ENCODE results near the gene ARHGEF4. TPM values are rescaled to one million over a fixed set of nuclear protein-coding genes. Genes with fewer than 3 reads are reported as not detected.
"Not testable (repeated sequence)": the region's sequence is repeated elsewhere in the genome, so short reads cannot be mapped to it uniquely, and the experiment has no call there.

Gene ARHGEF4
- total RNA-seq, 2 experiments from 2014 or later: 0.30 to 0.41 TPM

DNA sequence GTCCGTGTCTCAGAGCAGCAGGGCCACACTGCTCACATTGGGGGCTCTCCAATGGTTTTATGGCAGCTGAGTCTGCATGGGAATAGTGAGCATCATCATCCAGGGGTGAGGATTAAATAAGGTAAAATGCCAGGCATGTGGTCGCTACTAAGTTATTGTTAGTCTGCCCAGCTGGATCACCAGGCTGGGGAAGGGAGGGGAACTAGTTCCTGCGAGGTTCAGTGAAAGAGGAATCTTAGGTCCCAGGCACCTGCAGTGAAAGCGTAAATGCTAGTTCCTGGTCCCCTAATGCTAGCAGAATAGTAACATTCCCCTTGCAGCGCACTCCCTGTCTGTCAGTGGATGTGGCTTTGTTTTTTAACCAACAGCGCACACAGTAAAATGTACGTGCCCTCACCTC lies 60.1 kb downstream of the ARHGEF4 start:
- H3K4me1 Mint-ChIP-seq: no peaks in the 10 kb centered on the region
- DNase-seq (no peak), ATAC-seq (no peak)
- H3K27ac Mint-ChIP-seq: no peak overlapping the region
- CTCF ChIA-PET: no interaction called here
- no peaks in the 10 kb centered on the region for H3K36me3 Mint-ChIP-seq
- H3K4me3 Mint-ChIP-seq: no peak overlapping the region
- peaks cover 6% of the 10 kb centered on the region for H3K27me3 Mint-ChIP-seq
- no peaks in the 10 kb centered on the region for H3K9me3 Mint-ChIP-seq (ENCODE audit: low read depth)

DNA sequence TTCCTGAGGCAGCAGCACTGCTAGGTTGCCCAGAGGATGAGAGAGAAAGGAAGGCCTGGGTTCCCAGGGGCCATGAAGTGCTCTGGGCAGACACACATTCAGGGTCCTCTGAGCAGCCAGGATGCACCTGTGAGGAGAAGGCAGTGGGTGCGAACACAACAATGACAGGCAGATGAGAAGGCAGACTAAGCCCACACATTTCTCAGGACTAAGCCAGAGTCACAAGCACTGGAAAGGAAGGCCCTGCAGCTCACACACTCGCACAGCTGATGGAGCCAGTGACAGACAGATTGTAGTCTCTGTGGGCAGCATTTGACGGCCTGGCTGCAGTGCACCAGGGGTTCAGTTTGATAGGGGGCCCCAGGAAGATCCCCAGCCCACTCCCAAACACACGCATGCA lies 61.8 kb downstream of the ARHGEF4 start:
- no peaks in the 10 kb centered on the region for H3K36me3 Mint-ChIP-seq
- H3K27me3 Mint-ChIP-seq: peaks cover 11% of the 10 kb centered on the region
- CTCF ChIA-PET: no interaction called here
- ATAC-seq (no peak), DNase-seq (no peak)
- H3K4me3 Mint-ChIP-seq: no peak overlapping the region
- no peak overlapping the region for H3K27ac Mint-ChIP-seq
- H3K9me3 Mint-ChIP-seq (ENCODE audit: low read depth): no peaks in the 10 kb centered on the region
- H3K4me1 Mint-ChIP-seq: no peaks in the 10 kb centered on the region

DNA sequence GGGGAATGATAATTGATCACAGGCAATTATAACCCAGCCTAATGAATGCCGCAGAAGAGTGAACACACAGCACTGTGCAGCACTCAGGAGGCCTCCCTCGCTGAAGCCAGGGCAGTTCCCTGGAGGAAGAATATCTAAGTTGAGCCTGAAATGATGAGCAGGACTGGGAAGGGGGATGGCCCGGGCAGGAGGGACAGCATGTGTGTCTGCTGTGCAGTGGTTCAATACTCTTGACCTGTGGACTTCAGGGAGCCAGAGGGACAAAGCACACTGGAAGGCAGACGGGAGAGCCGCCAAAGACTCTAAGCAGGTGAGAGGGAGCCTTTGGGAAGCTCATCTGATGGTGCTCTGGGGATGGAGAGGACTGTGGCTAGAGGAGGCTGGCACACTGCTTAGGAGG lies 62.6 kb downstream of the ARHGEF4 start:
- no peak for ATAC-seq
- H3K27me3 Mint-ChIP-seq: peaks cover 11% of the 10 kb centered on the region
- no peaks in the 10 kb centered on the region for H3K36me3 Mint-ChIP-seq
- CTCF ChIA-PET: no interaction called here
- no peak overlapping the region for H3K27ac Mint-ChIP-seq
- DNase-seq: no peak
- H3K4me3 Mint-ChIP-seq: no peak overlapping the region
- H3K9me3 Mint-ChIP-seq (ENCODE audit: low read depth): no peaks in the 10 kb centered on the region
- no peaks in the 10 kb centered on the region for H3K4me1 Mint-ChIP-seq

DNA sequence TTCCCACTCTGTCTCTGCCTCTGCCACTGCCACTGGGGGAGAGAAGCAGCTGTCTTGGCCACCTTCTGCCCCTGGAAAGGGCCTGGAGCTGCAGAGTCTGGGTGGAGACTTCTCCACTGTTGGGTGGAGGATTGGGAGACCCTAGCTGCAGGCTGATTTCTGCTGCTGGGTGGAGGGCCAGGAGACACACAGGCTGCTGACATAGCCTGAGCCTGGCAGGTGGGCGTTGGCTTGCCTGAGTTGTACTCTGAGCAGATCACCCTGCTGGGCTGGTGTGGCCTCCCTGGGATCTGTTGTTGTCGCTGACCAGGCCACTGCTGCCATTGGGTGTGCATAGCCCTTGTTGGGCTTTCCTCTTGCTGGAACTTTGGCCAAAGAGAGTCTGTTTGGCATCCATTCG lies 64.3 kb downstream of the ARHGEF4 start:
- Mint-ChIP-seq H3K9me3 (ENCODE audit: low read depth) (no peaks in the 10 kb centered on the region), H3K27me3 (peaks cover 7% of the 10 kb centered on the region), H3K27ac (no peak overlapping the region), H3K4me3 (no peak overlapping the region), H3K4me1 (no peaks in the 10 kb centered on the region), H3K36me3 (no peaks in the 10 kb centered on the region)
- DNase-seq: no peak
- CTCF ChIA-PET: no interaction called here
- no peak for ATAC-seq

DNA sequence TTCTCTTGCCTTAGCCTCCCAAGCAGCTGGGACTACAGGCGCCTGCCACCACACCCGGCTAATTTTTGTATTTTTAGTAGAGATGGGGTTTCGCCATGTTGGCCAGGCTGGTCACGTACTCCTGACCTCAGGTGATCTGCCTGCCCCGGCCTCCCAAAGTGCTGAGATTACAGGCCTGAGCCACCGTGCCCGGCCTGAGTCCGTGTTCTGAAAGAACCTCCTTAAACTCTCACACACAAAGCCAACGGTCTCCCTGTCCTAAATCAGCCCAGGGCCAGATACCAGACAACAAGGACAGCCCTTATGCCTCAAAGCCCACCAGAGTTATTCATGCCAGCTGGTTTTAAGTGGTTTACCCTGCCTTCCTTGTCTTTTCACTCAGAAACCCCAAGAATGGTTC lies 64.9 kb downstream of the ARHGEF4 start:
- H3K27me3 Mint-ChIP-seq; H3K36me3 Mint-ChIP-seq; H3K27ac Mint-ChIP-seq; CTCF ChIA-PET; H3K9me3 Mint-ChIP-seq (ENCODE audit: low read depth); H3K4me1 Mint-ChIP-seq; H3K4me3 Mint-ChIP-seq; ATAC-seq; DNase-seq: not testable (repeated sequence)

DNA sequence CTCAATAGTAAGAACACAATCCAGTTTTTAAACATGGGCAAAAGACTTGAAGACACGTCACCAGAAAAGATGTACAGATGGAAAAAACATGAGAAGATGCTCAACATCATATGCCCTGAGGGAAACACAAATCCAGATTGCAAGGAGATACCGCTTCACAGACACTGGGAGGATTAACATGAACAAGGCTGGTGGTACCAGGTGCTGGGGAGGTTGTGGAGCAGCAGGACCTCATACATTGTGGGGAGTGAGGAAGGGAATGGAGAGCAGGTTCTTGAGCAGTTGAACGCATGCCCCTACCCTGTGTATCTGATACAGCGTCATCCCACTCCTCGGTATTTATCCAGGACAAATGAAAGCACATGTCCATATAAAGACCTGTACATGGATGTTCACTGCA lies 72.1 kb downstream of the ARHGEF4 start:
- Mint-ChIP-seq H3K4me3 (no peak overlapping the region), H3K27me3 (peaks cover 12% of the 10 kb centered on the region), H3K4me1 (no peaks in the 10 kb centered on the region), H3K36me3 (no peaks in the 10 kb centered on the region), H3K27ac (no peak overlapping the region), H3K9me3 (ENCODE audit: low read depth) (no peaks in the 10 kb centered on the region)
- DNase-seq (no peak), ATAC-seq (no peak)
- CTCF ChIA-PET: no interaction called here

DNA sequence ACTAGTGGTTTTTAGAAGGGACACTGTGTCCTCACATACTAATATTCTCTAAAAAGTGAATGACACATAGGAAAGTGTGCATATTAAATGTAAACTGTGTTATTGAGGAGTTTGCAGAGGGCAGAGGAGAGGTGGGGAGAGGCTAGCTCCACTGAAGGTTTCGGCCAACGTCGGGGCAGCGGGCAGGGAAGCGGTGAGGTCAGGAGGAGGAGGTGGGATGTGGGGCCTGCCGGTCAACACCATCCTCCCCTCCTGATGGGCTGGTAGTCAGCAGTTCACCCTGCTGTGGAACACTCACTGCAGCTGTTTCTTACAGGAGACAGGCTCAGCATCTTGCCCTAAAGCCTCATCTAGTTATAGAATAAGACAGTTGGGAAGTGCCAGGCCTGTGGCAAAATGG lies 74.2 kb downstream of the ARHGEF4 start:
- H3K4me3 Mint-ChIP-seq: no peak overlapping the region
- ATAC-seq (no peak), DNase-seq (no peak)
- no peaks in the 10 kb centered on the region for H3K4me1 Mint-ChIP-seq
- CTCF ChIA-PET: no interaction called here
- no peaks in the 10 kb centered on the region for H3K36me3 Mint-ChIP-seq
- H3K27me3 Mint-ChIP-seq: peaks cover 20% of the 10 kb centered on the region
- no peaks in the 10 kb centered on the region for H3K9me3 Mint-ChIP-seq (ENCODE audit: low read depth)
- no peak overlapping the region for H3K27ac Mint-ChIP-seq

DNA sequence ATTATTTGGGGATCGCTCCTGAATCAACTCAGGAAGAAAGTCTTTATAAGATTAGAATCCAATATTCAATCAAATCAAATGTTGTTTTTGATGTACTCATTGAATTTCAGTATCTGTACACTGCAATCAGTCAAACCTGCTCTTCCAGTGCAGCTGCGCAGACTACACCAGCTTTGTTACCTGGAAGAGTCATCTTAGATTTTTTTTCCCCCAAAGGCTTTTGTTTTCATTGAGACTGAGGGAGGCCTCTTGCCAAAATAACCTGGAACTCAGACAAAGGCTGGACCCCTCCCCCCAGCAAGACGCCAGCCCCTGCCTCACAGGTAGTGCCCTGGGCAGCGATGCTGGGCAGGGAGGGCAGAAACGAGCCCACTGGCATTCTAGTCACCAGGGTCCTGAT lies 74.8 kb downstream of the ARHGEF4 start:
- Mint-ChIP-seq H3K4me3 (no peak overlapping the region), H3K4me1 (no peaks in the 10 kb centered on the region), H3K27ac (no peak overlapping the region), H3K27me3 (peaks cover 19% of the 10 kb centered on the region), H3K9me3 (ENCODE audit: low read depth) (no peaks in the 10 kb centered on the region), H3K36me3 (no peaks in the 10 kb centered on the region)
- DNase-seq (no peak), ATAC-seq (no peak)
- CTCF ChIA-PET: no interaction called here

DNA sequence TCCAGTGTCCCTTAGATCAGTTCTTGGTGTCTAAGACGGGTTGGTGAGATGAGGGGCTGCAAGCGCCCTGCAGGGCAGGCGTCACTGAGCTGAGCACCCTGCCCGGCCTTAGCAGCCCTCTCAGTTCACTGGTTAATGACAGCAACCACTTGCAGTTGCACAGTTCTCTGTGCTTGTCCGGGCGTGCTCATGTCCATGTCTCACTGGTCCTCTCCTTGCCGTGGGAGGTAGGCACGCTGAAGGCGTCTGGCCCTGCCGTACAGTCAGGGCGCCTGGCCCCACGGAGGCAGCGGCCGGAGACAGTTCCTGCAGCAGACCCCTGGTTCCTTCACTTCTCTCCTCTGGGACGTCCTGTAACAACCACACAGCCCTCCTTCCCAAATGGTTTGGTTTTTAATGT lies 75.3 kb downstream of the ARHGEF4 start:
- H3K36me3 Mint-ChIP-seq: no peaks in the 10 kb centered on the region
- no peaks in the 10 kb centered on the region for H3K9me3 Mint-ChIP-seq (ENCODE audit: low read depth)
- no peak overlapping the region for H3K4me3 Mint-ChIP-seq
- H3K27me3 Mint-ChIP-seq: peaks cover 24% of the 10 kb centered on the region
- CTCF ChIA-PET: no interaction called here
- H3K4me1 Mint-ChIP-seq: no peaks in the 10 kb centered on the region
- no peak for ATAC-seq
- no peak for DNase-seq
- H3K27ac Mint-ChIP-seq: no peak overlapping the region

DNA sequence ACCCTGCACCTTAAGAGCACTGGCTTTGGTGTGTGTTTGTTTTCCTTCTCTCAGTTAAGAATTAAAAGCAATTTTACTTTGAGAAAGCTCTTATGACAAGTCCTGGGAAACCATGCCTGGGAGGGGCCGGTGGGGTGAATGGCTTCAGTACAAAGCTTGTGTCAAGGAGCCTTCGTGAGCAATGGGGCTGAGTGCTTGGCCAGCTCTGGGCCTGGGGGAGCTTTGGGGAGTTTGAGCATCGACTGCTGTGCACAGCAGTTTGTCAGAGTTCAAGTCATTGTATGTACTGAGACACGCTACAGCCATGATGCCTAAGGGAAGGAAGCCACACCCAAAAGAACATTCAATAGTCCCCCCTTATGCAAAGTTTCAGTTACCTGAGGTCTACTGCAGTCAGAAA lies 75.8 kb downstream of the ARHGEF4 start:
- CTCF ChIA-PET: no interaction called here
- no peak for ATAC-seq
- H3K9me3 Mint-ChIP-seq (ENCODE audit: low read depth): no peaks in the 10 kb centered on the region
- H3K36me3 Mint-ChIP-seq: no peaks in the 10 kb centered on the region
- peaks cover 28% of the 10 kb centered on the region for H3K27me3 Mint-ChIP-seq
- DNase-seq: no peak
- H3K4me3 Mint-ChIP-seq: no peak overlapping the region
- no peaks in the 10 kb centered on the region for H3K4me1 Mint-ChIP-seq
- no peak overlapping the region for H3K27ac Mint-ChIP-seq

DNA sequence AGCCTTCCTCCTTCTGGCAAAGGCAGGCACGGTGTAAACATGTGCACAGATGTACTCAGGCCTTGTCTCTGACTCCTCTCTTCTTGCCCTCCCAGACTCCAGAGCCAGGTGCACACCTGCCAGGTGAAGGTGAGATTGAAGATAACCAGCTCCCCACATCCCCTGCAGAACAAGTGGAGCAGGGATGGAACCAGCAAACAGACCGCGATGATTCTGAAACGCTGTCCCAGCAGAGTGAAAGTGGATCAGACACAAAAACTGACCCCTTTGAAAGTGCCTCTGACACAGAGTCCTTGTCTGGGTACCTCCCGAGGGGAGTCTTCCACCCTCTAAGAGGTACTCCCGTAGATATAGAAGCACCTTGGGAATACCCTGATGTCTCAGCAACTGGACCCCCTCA lies 77.2 kb downstream of the ARHGEF4 start:
- ATAC-seq (no peak), DNase-seq (no peak)
- Mint-ChIP-seq H3K9me3 (ENCODE audit: low read depth) (no peaks in the 10 kb centered on the region), H3K4me3 (no peak overlapping the region), H3K4me1 (no peaks in the 10 kb centered on the region), H3K36me3 (no peaks in the 10 kb centered on the region), H3K27ac (no peak overlapping the region), H3K27me3 (peaks cover 31% of the 10 kb centered on the region)
- CTCF ChIA-PET: no interaction called here

DNA sequence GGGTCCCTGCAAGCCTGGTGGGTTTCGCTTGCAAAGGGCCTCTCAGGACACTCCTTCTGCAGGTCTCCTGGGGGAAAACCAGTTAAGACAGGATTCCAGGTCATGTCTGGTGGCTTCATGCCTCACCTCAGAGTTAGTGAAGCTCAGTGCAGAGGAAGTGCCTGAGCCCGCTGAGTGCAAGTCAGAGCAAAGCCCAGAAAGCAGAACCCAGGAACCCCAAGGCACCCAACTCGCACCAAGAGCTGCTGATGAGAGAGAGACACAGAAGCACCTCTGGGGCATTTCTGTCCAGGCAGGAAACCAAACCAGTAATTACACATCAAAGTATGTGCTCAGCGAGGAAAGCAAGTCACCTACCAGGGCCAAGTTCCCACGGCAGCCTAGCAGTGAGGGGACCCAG lies 78.4 kb downstream of the ARHGEF4 start:
- DNase-seq (no peak), ATAC-seq (no peak)
- H3K27me3 Mint-ChIP-seq: peaks cover 26% of the 10 kb centered on the region
- H3K4me1 Mint-ChIP-seq: no peaks in the 10 kb centered on the region
- no peak overlapping the region for H3K4me3 Mint-ChIP-seq
- CTCF ChIA-PET: no interaction called here
- no peak overlapping the region for H3K27ac Mint-ChIP-seq
- no peaks in the 10 kb centered on the region for H3K36me3 Mint-ChIP-seq
- no peaks in the 10 kb centered on the region for H3K9me3 Mint-ChIP-seq (ENCODE audit: low read depth)

DNA sequence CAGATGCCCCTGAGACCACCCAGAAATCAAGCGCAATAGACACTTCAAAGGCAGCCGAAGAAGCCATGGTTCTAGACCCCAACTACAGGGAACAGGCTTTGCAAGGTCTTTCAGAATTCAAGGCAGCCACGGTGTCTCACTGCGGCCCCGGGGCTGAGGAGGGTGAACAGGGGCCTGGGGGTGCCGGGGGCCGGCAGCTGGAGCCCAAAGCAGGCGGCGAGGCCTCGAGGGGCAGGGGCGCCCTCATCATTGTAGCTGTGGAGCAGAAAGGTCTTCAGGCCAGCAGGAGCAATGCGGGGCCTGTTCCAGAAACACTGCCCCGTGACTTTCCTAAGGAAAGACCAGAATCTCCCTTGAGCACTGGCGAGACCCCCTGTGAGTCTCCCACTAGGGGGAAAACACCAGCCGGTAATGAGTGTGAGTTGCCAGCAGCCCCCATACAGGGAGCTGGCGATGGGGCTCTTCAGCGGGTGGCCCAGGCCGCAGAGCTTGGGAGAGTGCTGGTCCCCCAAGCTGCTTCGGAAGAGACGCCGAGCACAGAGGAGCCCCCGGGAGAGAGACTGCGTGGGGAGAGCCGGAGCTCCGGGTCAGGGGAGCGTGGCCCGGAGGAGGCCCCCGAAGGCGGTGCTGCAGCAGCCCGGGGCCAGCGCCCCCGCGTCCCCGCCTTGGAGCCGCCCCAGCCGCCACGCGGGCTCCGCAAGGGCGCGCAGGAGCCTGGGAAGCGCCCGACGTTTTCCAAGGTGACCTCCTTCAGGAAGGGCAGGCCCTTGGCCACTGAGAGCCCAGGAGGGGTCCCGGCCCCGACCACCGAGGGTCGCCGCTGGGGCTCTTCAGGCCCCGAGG lies 79.1 kb downstream of the ARHGEF4 start:
- no peak for DNase-seq
- H3K9me3 Mint-ChIP-seq (ENCODE audit: low read depth): no peaks in the 10 kb centered on the region
- H3K4me3 Mint-ChIP-seq: no peak overlapping the region
- no peak overlapping the region for H3K27ac Mint-ChIP-seq
- ATAC-seq: no peak
- H3K27me3 Mint-ChIP-seq: peaks cover 26% of the 10 kb centered on the region
- no peaks in the 10 kb centered on the region for H3K36me3 Mint-ChIP-seq
- CTCF ChIA-PET: no interaction called here
- no peaks in the 10 kb centered on the region for H3K4me1 Mint-ChIP-seq

DNA sequence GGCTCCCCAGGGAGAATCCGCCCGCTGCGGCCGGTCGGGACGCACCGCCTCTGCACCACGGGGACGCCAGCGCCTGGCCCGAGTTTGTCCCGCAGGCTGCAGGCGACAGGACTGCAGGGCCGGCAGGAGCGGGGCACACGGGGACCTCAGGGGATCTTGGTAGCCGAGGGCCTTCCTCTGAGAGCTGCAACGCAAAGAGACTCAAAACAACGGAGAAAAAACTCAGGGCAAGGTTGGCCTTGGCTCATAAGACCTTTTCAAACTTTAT lies 79.7 kb downstream of the ARHGEF4 start:
- no peak overlapping the region for H3K27ac Mint-ChIP-seq
- H3K9me3 Mint-ChIP-seq (ENCODE audit: low read depth): no peaks in the 10 kb centered on the region
- H3K36me3 Mint-ChIP-seq: no peaks in the 10 kb centered on the region
- peaks cover 26% of the 10 kb centered on the region for H3K27me3 Mint-ChIP-seq
- CTCF ChIA-PET: no interaction called here
- H3K4me3 Mint-ChIP-seq: no peak overlapping the region
- ATAC-seq (no peak), DNase-seq (no peak)
- H3K4me1 Mint-ChIP-seq: no peaks in the 10 kb centered on the region

All from activated CD8-positive, alpha-beta memory T cell treated with anti-CD3 and anti-CD28 coated beads, Interleukin-2, amount 10 ng/mL, durations not matched to agents 7 days and 5 days (primary cell).